Smooth muscle cell (in vitro differentiated cells): ENCODE data around the gene FAM20C. TPM values are rescaled to one million over a fixed set of nuclear protein-coding genes. Genes with fewer than 3 reads are reported as not detected.
"Not testable (repeated sequence)": the region's sequence is repeated elsewhere in the genome, so short reads cannot be mapped to it uniquely, and the experiment has no call there.

ENCODE experiments used
- DNase-seq: peaks from one replicate; lab custom pipeline; 2025; ENCODE audit not compliant: unreplicated experiment; lab: John Stamatoyannopoulos, UW
- H2AFZ ChIP-seq: fragments of 200-600 bp; sonication (generic); 2 replicates; pipeline ENCODE4 v1.6.0; 2016; ENCODE audit warnings: antibody characterized with exemption, low read depth, mild to moderate bottlenecking
- H3F3A ChIP-seq: fragments of 200-600 bp; sonication (generic); 2 replicates; pipeline ENCODE4 v1.6.0; 2017; ENCODE audit warnings: antibody characterized with exemption, low read depth
- H3K27ac ChIP-seq: fragments of 200-600 bp; sonication (generic); 2 replicates; pipeline ENCODE4 v1.5.1; 2016; ENCODE audit warnings: low read depth, mild to moderate bottlenecking
- H3K27me3 ChIP-seq: fragments of 200-600 bp; sonication (generic); 2 replicates; pipeline ENCODE4 v1.6.1; 2016; ENCODE audit warnings: low read depth, mild to moderate bottlenecking
- H3K36me3 ChIP-seq: fragments of 200-600 bp; sonication (generic); 2 replicates; pipeline ENCODE4 v1.5.1; 2016; ENCODE audit warnings: low read depth
- H3K4me1 ChIP-seq: fragments of 200-600 bp; sonication (generic); 2 replicates; pipeline ENCODE4 v1.5.1; 2016; ENCODE audit warnings: low read depth
- H3K4me2 ChIP-seq: fragments of 200-600 bp; sonication (generic); 2 replicates; pipeline ENCODE4 v1.6.0; 2016; ENCODE audit warnings: mild to moderate bottlenecking
- H3K4me3 ChIP-seq: fragments of 200-600 bp; sonication (generic); 2 replicates; pipeline ENCODE4 v1.5.1; 2016; ENCODE audit warnings: mild to moderate bottlenecking
- H3K79me2 ChIP-seq: fragments of 200-600 bp; sonication (generic); 2 replicates; pipeline ENCODE4 v1.6.0; 2016; ENCODE audit warnings: low read depth, mild to moderate bottlenecking
- H3K9ac ChIP-seq: fragments of 200-600 bp; sonication (generic); 2 replicates; pipeline ENCODE4 v1.6.0; 2016; ENCODE audit warnings: low read depth
- H3K9me3 ChIP-seq: fragments of 200-600 bp; sonication (generic); replicated peaks from 2 replicates; pipeline ENCODE4 v1.5.1; 2016; ENCODE audit warnings: low read depth
- H4K20me1 ChIP-seq: fragments of 200-600 bp; sonication (generic); 2 replicates; pipeline ENCODE4 v1.6.0; 2016; ENCODE audit warnings: low read depth
- CTCF ChIP-seq: fragments of 200-600 bp; sonication (generic); IDR thresholded peaks from 2 replicates; pipeline ENCODE4 v1.5.1; 2017; ENCODE audit warnings: borderline replicate concordance, mild to moderate bottlenecking, antibody characterized with exemption; ENCODE audit not compliant: insufficient read depth, poor library complexity, severe bottlenecking
- WGBS: methylation state at CpG from one replicate; pipeline ENCODE4 v1.1.7; 2016; ENCODE audit warnings: low lambda C conversion rate; 5-methylcytosine and 5-hydroxymethylcytosine counted together
- polyA plus RNA-seq: library from polyadenylated mRNA; unstranded; fragments of >200 nt; fragmentation: Nextera tagmentation; extraction: Ambion mirVana; gene quantifications from 2 replicates; pipeline ENCODE4 v1.2.1, GENCODE V29; 2016
- total RNA-seq: library from RNA; depleted of rRNA; stranded (reverse); fragments of >200 nt; gene quantifications from 2 replicates; pipeline ENCODE4 v1.2.3, GENCODE V29; 2014

Gene FAM20C
- total and polyA plus RNA-seq, 2 experiments from 2014 or later, result 5.6 to 6.2 TPM

- H3K79me2 ChIP-seq, result no peaks in the 10 kb centered on the region
Observed at GRCh38 chr7:240146-240676, 47.8 kb downstream of the FAM20C start.

GRCh38 chr7:240887-241421 lies 48.6 kb downstream of the FAM20C start:
- Histone ChIP-seq H3K9ac (no peak overlapping the region), H3K4me2 (no peak overlapping the region), H3K27me3 (no peaks in the 10 kb centered on the region), H3F3A (no peaks in the 10 kb centered on the region), H4K20me1 (no peaks in the 10 kb centered on the region), H2AFZ (no peak overlapping the region), H3K79me2 (no peaks in the 10 kb centered on the region), H3K4me3 (no peak overlapping the region), H3K9me3 (no peaks in the 10 kb centered on the region), H3K4me1 (no peaks in the 10 kb centered on the region), H3K36me3 (no peaks in the 10 kb centered on the region), H3K27ac (no peak overlapping the region)
- WGBS, result 66% methylated on average over 15 of the region's 16 CpGs
- TF ChIP-seq CTCF, result no peak
- DNase-seq, result no peak

More at GRCh38 chr7:240146-240676, 47.8 kb downstream of the FAM20C start:
- H3K4me3 ChIP-seq, result no peak overlapping the region
- no peak overlapping the region for H3K9ac ChIP-seq
- H3K36me3 ChIP-seq, result no peaks in the 10 kb centered on the region
- H4K20me1 ChIP-seq, result no peaks in the 10 kb centered on the region
- no peaks in the 10 kb centered on the region for H3K4me1 ChIP-seq
- H3K4me2 ChIP-seq, result no peak overlapping the region
- H3K27ac ChIP-seq, result no peak overlapping the region
- peaks cover 3% of the 10 kb centered on the region for H3F3A ChIP-seq
- no peak for TF ChIP-seq CTCF
- no peak overlapping the region for H2AFZ ChIP-seq
- no peaks in the 10 kb centered on the region for H3K27me3 ChIP-seq
- H3K9me3 ChIP-seq, result no peaks in the 10 kb centered on the region
- DNase-seq, result no peak

GRCh38 chr7:241513-241912 lies 49.1 kb downstream of the FAM20C start:
- H3K27me3 ChIP-seq, result no peaks in the 10 kb centered on the region
- no peaks in the 10 kb centered on the region for H3F3A ChIP-seq
- no peaks in the 10 kb centered on the region for H4K20me1 ChIP-seq

GRCh38 chr7:242826-243579 lies 50.6 kb downstream of the FAM20C start:
- H3K27ac ChIP-seq, H3K4me1 ChIP-seq, H3K4me3 ChIP-seq, H3K79me2 ChIP-seq, H3F3A ChIP-seq, H2AFZ ChIP-seq, H4K20me1 ChIP-seq, DNase-seq, H3K9ac ChIP-seq, H3K27me3 ChIP-seq, H3K9me3 ChIP-seq, H3K36me3 ChIP-seq, H3K4me2 ChIP-seq: not testable (repeated sequence)
- WGBS, result 94% methylated on average over 8 of the region's 21 CpGs

More at GRCh38 chr7:241513-241912, 49.1 kb downstream of the FAM20C start:
- no peak overlapping the region for H3K27ac ChIP-seq
- no peak overlapping the region for H2AFZ ChIP-seq
- TF ChIP-seq CTCF, result no peak
- no peaks in the 10 kb centered on the region for H3K9me3 ChIP-seq
- no peak for DNase-seq
- H3K9ac ChIP-seq, result no peak overlapping the region
- no peak overlapping the region for H3K4me3 ChIP-seq
- H3K36me3 ChIP-seq, result no peaks in the 10 kb centered on the region
- 96% methylated on average over 13 of the region's 13 CpGs for WGBS
- H3K4me2 ChIP-seq, result no peak overlapping the region
- no peaks in the 10 kb centered on the region for H3K4me1 ChIP-seq
- H3K79me2 ChIP-seq, result no peaks in the 10 kb centered on the region

- H3K9ac ChIP-seq, H3K79me2 ChIP-seq, H2AFZ ChIP-seq, H3K4me1 ChIP-seq, H3K9me3 ChIP-seq, H3K27ac ChIP-seq, H3K36me3 ChIP-seq, H3K27me3 ChIP-seq, DNase-seq, H3F3A ChIP-seq, H3K4me3 ChIP-seq, H4K20me1 ChIP-seq, H3K4me2 ChIP-seq: not testable (repeated sequence)
- 99% methylated on average over 5 of the region's 10 CpGs for WGBS
Observed at GRCh38 chr7:243580-243978, 51.2 kb downstream of the FAM20C start.
